ENCODE measurements around the gene DPP6. TPM values are rescaled to one million over a fixed set of nuclear protein-coding genes. Genes with fewer than 3 reads are reported as not detected.

DPP6 gene
- total RNA-seq, 4 donors from 2014 or later: 0.38 TPM; not detected in 2

- Histone ChIP-seq H3K9me3 (peaks cover 0 to 30% (median 0%) of the 10 kb centered on the region in 3 donors), H3K27ac (no peak overlapping the region), H3K4me3 (no peak overlapping the region), H3K36me3 (no peaks in the 10 kb centered on the region), H3K27me3 (no peaks in the 10 kb centered on the region), H3K4me1 (no peaks in the 10 kb centered on the region)
- TF ChIP-seq POLR2A (IDR thresholded peaks at IDR 0.05): no peak
- no peak for TF ChIP-seq CTCF (IDR thresholded peaks at IDR 0.05)
- 77 to 81% methylated on average over 5 to 9 of the region's 9 CpGs for WGBS, 2 donors
- intact Hi-C loops (cut with DNase I): no loop called here
- DNase-seq: no peak
These were observed 272.0 kb downstream of the DPP6 start for GRCh38 chr7:154324196-154324595.

- no peaks in the 10 kb centered on the region for H3K4me1 ChIP-seq
- no peak for TF ChIP-seq POLR2A (IDR thresholded peaks at IDR 0.05)
- TF ChIP-seq CTCF (IDR thresholded peaks at IDR 0.05): no peak
- DNase-seq: no peak
- intact Hi-C loops (cut with DNase I): no loop called here
- H3K36me3 ChIP-seq: no peaks in the 10 kb centered on the region
- no peak overlapping the region for H3K27ac ChIP-seq
- WGBS, 2 donors: 51 to 59% methylated on average over 3 of the region's 3 CpGs
- H3K27me3 ChIP-seq: no peaks in the 10 kb centered on the region
- peaks cover 0 to 30% (median 0%) of the 10 kb centered on the region in 3 donors for H3K9me3 ChIP-seq
- no peak overlapping the region for H3K4me3 ChIP-seq
These were observed 274.2 kb downstream of the DPP6 start for GRCh38 chr7:154326421-154326820.

- H3K27ac ChIP-seq: no peak overlapping the region
- TF ChIP-seq POLR2A (IDR thresholded peaks at IDR 0.05) (no peak), CTCF (IDR thresholded peaks at IDR 0.05) (no peak)
- H3K4me1 ChIP-seq: no peaks in the 10 kb centered on the region
- no peak overlapping the region for H3K4me3 ChIP-seq
- intact Hi-C loops (cut with DNase I): no loop called here
- no peak for DNase-seq
- 58 to 64% methylated on average over 12 of the region's 12 CpGs for WGBS, 2 donors
- no peaks in the 10 kb centered on the region for H3K36me3 ChIP-seq
- no peaks in the 10 kb centered on the region for H3K27me3 ChIP-seq
- H3K9me3 ChIP-seq: peaks cover 0 to 16% (median 0%) of the 10 kb centered on the region in 3 donors
These were observed 278.1 kb downstream of the DPP6 start for GRCh38 chr7:154330318-154330717.

- intact Hi-C loops (cut with DNase I): no loop called here
- H3K27ac ChIP-seq: no peak overlapping the region
- H3K4me1 ChIP-seq: no peaks in the 10 kb centered on the region
- TF ChIP-seq CTCF (IDR thresholded peaks at IDR 0.05) (no peak), POLR2A (IDR thresholded peaks at IDR 0.05) (no peak)
- H3K36me3 ChIP-seq: no peaks in the 10 kb centered on the region
- H3K27me3 ChIP-seq: no peaks in the 10 kb centered on the region
- no peak for DNase-seq
- 67 to 81% methylated on average over 15 of the region's 15 CpGs for WGBS, 2 donors
- peaks cover 0 to 22% (median 0%) of the 10 kb centered on the region in 3 donors for H3K9me3 ChIP-seq
- no peak overlapping the region for H3K4me3 ChIP-seq
These were observed 280.8 kb downstream of the DPP6 start for GRCh38 chr7:154332811-154333580.

GRCh38 chr7:154336295-154336694 is 284.1 kb downstream of the DPP6 start:
- Histone ChIP-seq H3K36me3 (no peaks in the 10 kb centered on the region), H3K4me1 (no peaks in the 10 kb centered on the region), H3K27ac (no peak overlapping the region), H3K27me3 (no peaks in the 10 kb centered on the region), H3K4me3 (no peak overlapping the region), H3K9me3 (peaks cover 0 to 22% (median 0%) of the 10 kb centered on the region in 3 donors)
- TF ChIP-seq CTCF (IDR thresholded peaks at IDR 0.05) (no peak), POLR2A (IDR thresholded peaks at IDR 0.05) (no peak)
- DNase-seq: no peak
- intact Hi-C loops (cut with DNase I): no loop called here
- 85 to 90% methylated on average over 1 to 5 of the region's 12 CpGs for WGBS, 2 donors
